HG03354 (cell line): ENCODE measurements around the gene CMIP.

Source experiments
- ATAC-seq: cut with Tn5 transposase; IDR thresholded peaks from one replicate; pipeline ENCODE4 v1.9.1; 2021; ENCODE audit warnings: mild to moderate bottlenecking; ENCODE audit not compliant: unreplicated experiment, poor library complexity, severe bottlenecking

Gene CMIP

GRCh38 chr16:81587626-81588160 is 143.1 kb downstream of the CMIP start:
- no peak for ATAC-seq

- ATAC-seq: no peak
Observed at GRCh38 chr16:81588326-81589081, 143.9 kb downstream of the CMIP start.

GRCh38 chr16:81589975-81590650 is 145.5 kb downstream of the CMIP start:
- no peak for ATAC-seq

GRCh38 chr16:81590714-81591544 is 146.3 kb downstream of the CMIP start:
- ATAC-seq: no peak

GRCh38 chr16:81591545-81591870 is 146.9 kb downstream of the CMIP start:
- ATAC-seq: no peak

GRCh38 chr16:81592353-81592866 is 147.8 kb downstream of the CMIP start:
- ATAC-seq: no peak

GRCh38 chr16:81593481-81593880 is 148.9 kb downstream of the CMIP start:
- ATAC-seq: no peak

- no peak for ATAC-seq
Observed at GRCh38 chr16:81595629-81596292, 151.2 kb downstream of the CMIP start.

- ATAC-seq: no peak
Observed at GRCh38 chr16:81597079-81597658, 152.6 kb downstream of the CMIP start.

- ATAC-seq: no peak
Observed at GRCh38 chr16:81598083-81598482, 153.5 kb downstream of the CMIP start.

GRCh38 chr16:81599034-81599744 is 154.6 kb downstream of the CMIP start:
- ATAC-seq: no peak

- ATAC-seq: no peak
Observed at GRCh38 chr16:81600275-81600674, 155.7 kb downstream of the CMIP start.

GRCh38 chr16:81601008-81601428 is 156.4 kb downstream of the CMIP start:
- ATAC-seq: no peak

GRCh38 chr16:81601601-81602255 is 157.1 kb downstream of the CMIP start:
- no peak for ATAC-seq

- no peak for ATAC-seq
Observed at GRCh38 chr16:81602256-81602776, 157.7 kb downstream of the CMIP start.

GRCh38 chr16:81602792-81603191 is 158.2 kb downstream of the CMIP start:
- ATAC-seq: no peak

- no peak for ATAC-seq
Observed at GRCh38 chr16:81604960-81605383, 160.4 kb downstream of the CMIP start.

GRCh38 chr16:81606039-81606438 is 161.4 kb downstream of the CMIP start:
- no peak for ATAC-seq
